Measurements from ENCODE around the gene SBF2.

- TF ChIP-seq NFATC3 (CRISPR knock-in tag; IDR thresholded peaks at IDR 0.05) (no peak), ZNF337 (CRISPR knock-in tag; IDR thresholded peaks at IDR 0.05; ENCODE audit: borderline replicate concordance, low read depth) (no peak), MAZ (IDR thresholded peaks at IDR 0.05; ENCODE audit: borderline replicate concordance, low read depth, low read length) (no peak), MAZ (CRISPR knock-in tag; IDR thresholded peaks at IDR 0.05; ENCODE audit: low read depth) (no peak), POLR2A (IDR thresholded peaks at IDR 0.05; ENCODE audit: insufficient read depth in 1 of 2, low read depth in 2 of 2, low read length in 2 of 2) (no peak), AKNA (CRISPR knock-in tag; IDR thresholded peaks at IDR 0.05; ENCODE audit: borderline replicate concordance) (no peak), ZSCAN29 (CRISPR knock-in tag; conservative IDR thresholded peaks at IDR 0.05) (no peak), ZNF567 (CRISPR knock-in tag; IDR thresholded peaks at IDR 0.05; ENCODE audit: borderline replicate concordance) (no peak), NR3C1 (CRISPR knock-in tag; IDR thresholded peaks at IDR 0.05) (no peak), RELA (CRISPR knock-in tag; IDR thresholded peaks at IDR 0.05) (no peak), ZNF547 (CRISPR knock-in tag; IDR thresholded peaks at IDR 0.05) (no peak)
- TF ChIP-seq, protein P1, sequence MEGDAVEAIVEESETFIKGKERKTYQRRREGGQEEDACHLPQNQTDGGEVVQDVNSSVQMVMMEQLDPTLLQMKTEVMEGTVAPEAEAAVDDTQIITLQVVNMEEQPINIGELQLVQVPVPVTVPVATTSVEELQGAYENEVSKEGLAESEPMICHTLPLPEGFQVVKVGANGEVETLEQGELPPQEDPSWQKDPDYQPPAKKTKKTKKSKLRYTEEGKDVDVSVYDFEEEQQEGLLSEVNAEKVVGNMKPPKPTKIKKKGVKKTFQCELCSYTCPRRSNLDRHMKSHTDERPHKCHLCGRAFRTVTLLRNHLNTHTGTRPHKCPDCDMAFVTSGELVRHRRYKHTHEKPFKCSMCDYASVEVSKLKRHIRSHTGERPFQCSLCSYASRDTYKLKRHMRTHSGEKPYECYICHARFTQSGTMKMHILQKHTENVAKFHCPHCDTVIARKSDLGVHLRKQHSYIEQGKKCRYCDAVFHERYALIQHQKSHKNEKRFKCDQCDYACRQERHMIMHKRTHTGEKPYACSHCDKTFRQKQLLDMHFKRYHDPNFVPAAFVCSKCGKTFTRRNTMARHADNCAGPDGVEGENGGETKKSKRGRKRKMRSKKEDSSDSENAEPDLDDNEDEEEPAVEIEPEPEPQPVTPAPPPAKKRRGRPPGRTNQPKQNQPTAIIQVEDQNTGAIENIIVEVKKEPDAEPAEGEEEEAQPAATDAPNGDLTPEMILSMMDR (CRISPR knock-in tag; IDR thresholded peaks at IDR 0.05): no peak
- TF ChIP-seq, protein P2, sequence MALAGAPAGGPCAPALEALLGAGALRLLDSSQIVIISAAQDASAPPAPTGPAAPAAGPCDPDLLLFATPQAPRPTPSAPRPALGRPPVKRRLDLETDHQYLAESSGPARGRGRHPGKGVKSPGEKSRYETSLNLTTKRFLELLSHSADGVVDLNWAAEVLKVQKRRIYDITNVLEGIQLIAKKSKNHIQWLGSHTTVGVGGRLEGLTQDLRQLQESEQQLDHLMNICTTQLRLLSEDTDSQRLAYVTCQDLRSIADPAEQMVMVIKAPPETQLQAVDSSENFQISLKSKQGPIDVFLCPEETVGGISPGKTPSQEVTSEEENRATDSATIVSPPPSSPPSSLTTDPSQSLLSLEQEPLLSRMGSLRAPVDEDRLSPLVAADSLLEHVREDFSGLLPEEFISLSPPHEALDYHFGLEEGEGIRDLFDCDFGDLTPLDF (CRISPR knock-in tag; IDR thresholded peaks at IDR 0.05): no peak
- TF ChIP-seq, protein P3, sequence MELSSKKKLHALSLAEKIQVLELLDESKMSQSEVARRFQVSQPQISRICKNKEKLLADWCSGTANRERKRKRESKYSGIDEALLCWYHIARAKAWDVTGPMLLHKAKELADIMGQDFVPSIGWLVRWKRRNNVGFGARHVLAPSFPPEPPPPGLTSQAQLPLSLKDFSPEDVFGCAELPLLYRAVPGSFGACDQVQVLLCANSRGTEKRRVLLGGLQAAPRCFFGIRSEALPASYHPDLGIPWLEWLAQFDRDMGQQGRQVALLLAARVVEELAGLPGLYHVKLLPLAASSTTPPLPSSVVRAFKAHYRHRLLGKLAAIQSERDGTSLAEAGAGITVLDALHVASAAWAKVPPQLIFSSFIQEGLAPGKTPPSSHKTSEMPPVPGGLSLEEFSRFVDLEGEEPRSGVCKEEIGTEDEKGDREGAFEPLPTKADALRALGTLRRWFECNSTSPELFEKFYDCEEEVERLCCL (CRISPR knock-in tag; IDR thresholded peaks at IDR 0.05; ENCODE audit: borderline replicate concordance): no peak
These were observed 560.8 kb downstream of the SBF2 start for GRCh38 chr11:9733212-9733611.
